GM19468 (cell line): Measurements from ENCODE around the gene TNK1.

Experiments used
- ATAC-seq: cut with Tn5 transposase; IDR thresholded peaks from one replicate; pipeline ENCODE4 v1.9.1; 2021; ENCODE audit warnings: mild to moderate bottlenecking, moderate library complexity, moderate number of reproducible peaks; ENCODE audit not compliant: unreplicated experiment; ENCODE audit errors: extremely low read depth

Gene TNK1

GRCh38 chr17:7408252-7408727, 27.4 kb downstream of the TNK1 start:
- no peak for ATAC-seq

- ATAC-seq, result no peak
Measured at GRCh38 chr17:7408863-7409262, 28.0 kb downstream of the TNK1 start.

- ATAC-seq, result no peak
Measured at GRCh38 chr17:7409716-7410115, 28.8 kb downstream of the TNK1 start.

GRCh38 chr17:7410634-7411426, 29.9 kb downstream of the TNK1 start:
- no peak for ATAC-seq

- ATAC-seq, result no peak
Measured at GRCh38 chr17:7411427-7411750, 30.5 kb downstream of the TNK1 start.

GRCh38 chr17:7413346-7413985, 32.6 kb downstream of the TNK1 start:
- ATAC-seq, result no peak

- no peak for ATAC-seq
Measured at GRCh38 chr17:7414837-7415236, 33.9 kb downstream of the TNK1 start.

GRCh38 chr17:7415784-7416183, 34.9 kb downstream of the TNK1 start:
- no peak for ATAC-seq

- no peak for ATAC-seq
Measured at GRCh38 chr17:7416323-7416722, 35.4 kb downstream of the TNK1 start.

GRCh38 chr17:7417056-7417655, 36.3 kb downstream of the TNK1 start:
- no peak for ATAC-seq

- no peak for ATAC-seq
Measured at GRCh38 chr17:7418472-7419152, 37.7 kb downstream of the TNK1 start.

- ATAC-seq, result no peak
Measured at GRCh38 chr17:7419819-7420610, 39.1 kb downstream of the TNK1 start, which contains the start of gene SPEM1. SPEM1 (plus strand) TSS chr17:7420324; CDS start chr17:7420385, 61 bp downstream.

GRCh38 chr17:7421186-7421585, 40.3 kb downstream of the TNK1 start:
- no peak for ATAC-seq

GRCh38 chr17:7423679-7424078, 42.8 kb downstream of the TNK1 start:
- ATAC-seq, result no peak

- no peak for ATAC-seq
Measured at GRCh38 chr17:7425316-7425715, 44.4 kb downstream of the TNK1 start, which contains the start of gene SPEM2. SPEM2 (plus strand) TSS chr17:7425616; CDS start chr17:7425689, 73 bp downstream.

GRCh38 chr17:7425756-7426155, 44.9 kb downstream of the TNK1 start:
- ATAC-seq, result no peak

GRCh38 chr17:7426203-7426863, 45.4 kb downstream of the TNK1 start:
- no peak for ATAC-seq

GRCh38 chr17:7426896-7427489, 46.1 kb downstream of the TNK1 start:
- ATAC-seq, result no peak

GRCh38 chr17:7427549-7427948, 46.7 kb downstream of the TNK1 start:
- no peak for ATAC-seq
